Activated CD4-positive, CD25-positive, alpha-beta regulatory T cell treated with anti-CD3 and anti-CD28 coated beads, Interleukin-2, amount 50 U/mL, for 72 hours (primary cell): Measurements from ENCODE around the gene ZNF346.

Source experiments
- DNase-seq: peaks from one replicate; pipeline ENCODE4 v3.0.0; 2021

ZNF346 gene

GRCh38 chr5:177070536-177071191, 48.2 kb downstream of the ZNF346 start:
- no peak for DNase-seq

GRCh38 chr5:177071666-177072385, 49.3 kb downstream of the ZNF346 start:
- DNase-seq, result peak; percentile 55

- no peak for DNase-seq
These were observed 54.8 kb downstream of the ZNF346 start for GRCh38 chr5:177077335-177077734.

- no peak for DNase-seq
These were observed 57.1 kb downstream of the ZNF346 start for GRCh38 chr5:177079606-177080005.

- no peak for DNase-seq
These were observed 57.8 kb downstream of the ZNF346 start for GRCh38 chr5:177080265-177080664.

GRCh38 chr5:177081859-177082258, 59.4 kb downstream of the ZNF346 start:
- no peak for DNase-seq

- no peak for DNase-seq
These were observed 60.9 kb downstream of the ZNF346 start for GRCh38 chr5:177083357-177083756.

GRCh38 chr5:177084175-177084574, 61.7 kb downstream of the ZNF346 start:
- no peak for DNase-seq

- DNase-seq, result no peak
These were observed 63.6 kb downstream of the ZNF346 start for GRCh38 chr5:177085985-177086653.

- peak; percentile 68 for DNase-seq
These were observed 64.3 kb downstream of the ZNF346 start, which contains the start of gene FGFR4 for GRCh38 chr5:177086654-177087397. Gene FGFR4 (plus strand): TSS chr5:177086915. CDS start chr5:177089603, 2,688 bp downstream.

- DNase-seq, result no peak
These were observed 65.0 kb downstream of the ZNF346 start for GRCh38 chr5:177087398-177088005.

- no peak for DNase-seq
These were observed 66.6 kb downstream of the ZNF346 start for GRCh38 chr5:177089127-177089526.

- no peak for DNase-seq
These were observed 67.5 kb downstream of the ZNF346 start for GRCh38 chr5:177089825-177090641.

GRCh38 chr5:177090813-177091212, 68.3 kb downstream of the ZNF346 start:
- no peak for DNase-seq

GRCh38 chr5:177091232-177091631, 68.7 kb downstream of the ZNF346 start:
- no peak for DNase-seq

- no peak for DNase-seq
These were observed 69.9 kb downstream of the ZNF346 start for GRCh38 chr5:177092178-177093081.

- DNase-seq, result no peak
These were observed 70.7 kb downstream of the ZNF346 start for GRCh38 chr5:177093082-177093712.

- DNase-seq, result no peak
These were observed 71.3 kb downstream of the ZNF346 start for GRCh38 chr5:177093803-177094202.

- DNase-seq, result no peak
These were observed 72.0 kb downstream of the ZNF346 start for GRCh38 chr5:177094224-177095087.
